ENCODE results near the gene HAUS5.

The HAUS5 gene

GRCh38 chr19:35666251-35666913, 53.8 kb downstream of the HAUS5 start, which contains the start of gene UPK1A:
TSS of gene UPK1A (plus strand) at chr19:35666517. CDS start at chr19:35666813, 296 bp downstream.
- no peak for DNase-seq (ENCODE audit: low read depth in 1 of 2, low spot score in 1 of 2)

GRCh38 chr19:35669566-35669965, 57.0 kb downstream of the HAUS5 start:
- DNase-seq (ENCODE audit: low read depth in 1 of 2, low spot score in 1 of 2), result no peak

DNA sequence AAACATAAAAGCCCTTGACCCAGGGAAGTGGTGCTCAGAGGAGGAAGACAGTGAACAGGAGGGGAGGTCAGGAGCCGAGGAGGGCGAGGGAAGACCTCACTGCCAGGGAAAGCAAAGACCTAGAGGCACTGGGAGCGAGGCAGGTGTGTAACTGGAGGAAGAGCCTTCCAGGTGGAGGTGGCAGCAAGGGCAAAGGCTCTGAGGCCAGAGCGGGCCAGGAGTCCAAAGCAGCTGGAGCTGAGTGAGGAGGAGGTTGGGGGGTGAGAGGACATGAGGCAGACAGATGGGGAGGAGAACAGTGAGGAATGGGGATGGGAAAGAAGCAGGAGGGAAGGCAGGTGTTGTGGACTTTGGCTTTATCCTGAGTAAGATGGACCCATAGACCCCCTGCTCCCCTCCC, 57.4 kb downstream of the HAUS5 start:
- DNase-seq (ENCODE audit: low read depth in 1 of 2, low spot score in 1 of 2), result no peak

DNA sequence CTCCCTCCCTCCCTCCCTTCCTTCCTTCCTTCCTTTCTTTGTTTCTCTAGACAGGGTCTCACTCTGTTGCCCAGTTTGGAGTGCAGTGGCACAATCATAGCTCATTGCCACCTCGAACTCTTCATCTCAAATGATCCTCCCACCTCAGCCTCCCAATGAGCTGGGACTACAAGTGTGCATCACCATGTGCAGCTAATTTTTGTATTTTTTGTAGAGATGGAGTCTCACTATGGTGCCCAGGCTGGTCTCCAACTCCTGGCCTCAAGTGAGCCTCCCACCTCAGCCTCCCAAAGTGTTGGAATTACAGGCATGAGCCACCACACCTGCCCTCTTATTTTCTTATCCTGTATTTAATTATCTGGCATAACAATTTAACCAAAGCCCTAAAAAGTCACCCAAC, 58.2 kb downstream of the HAUS5 start:
- DNase-seq (ENCODE audit: low read depth in 1 of 2, low spot score in 1 of 2), result no peak

DNA sequence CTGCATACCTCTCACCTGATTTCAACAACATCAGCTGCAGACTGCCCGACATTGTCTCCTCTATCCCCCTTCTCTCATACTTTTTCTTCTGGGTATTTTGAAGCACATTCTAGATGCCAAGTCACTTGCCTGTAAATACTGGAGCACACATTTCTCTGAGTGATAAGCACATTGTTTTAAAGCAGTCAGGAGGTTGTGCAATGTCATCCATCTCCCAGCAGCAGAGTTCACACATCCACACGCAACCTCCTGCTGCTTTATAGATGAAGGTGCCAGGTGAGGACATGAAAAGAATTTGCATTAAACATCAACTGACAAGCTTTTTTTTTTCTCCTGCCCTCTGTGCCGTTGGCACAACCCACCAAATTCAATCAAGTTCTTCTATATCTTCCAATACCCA, 59.3 kb downstream of the HAUS5 start:
- no peak for DNase-seq (ENCODE audit: low read depth in 1 of 2, low spot score in 1 of 2)

GRCh38 chr19:35673121-35673804, 60.7 kb downstream of the HAUS5 start:
- DNase-seq (ENCODE audit: low read depth in 1 of 2, low spot score in 1 of 2), result peak in 1 of 2 donors; percentile 15

Measured in activated T-helper 1 cell treated with anti-CD3 and anti-CD28 coated beads, Interleukin-2, amount 50 U/mL, for 16 hours (primary cell).